Cerebellar nuclear complex (tissue), 1 donor: ENCODE results near the gene PPM1L.

Experiments used
- DNase-seq, 2 experiments: peaks; one replicate each; lab custom pipeline; 2025; lab: John Stamatoyannopoulos, UW

PPM1L gene

DNA sequence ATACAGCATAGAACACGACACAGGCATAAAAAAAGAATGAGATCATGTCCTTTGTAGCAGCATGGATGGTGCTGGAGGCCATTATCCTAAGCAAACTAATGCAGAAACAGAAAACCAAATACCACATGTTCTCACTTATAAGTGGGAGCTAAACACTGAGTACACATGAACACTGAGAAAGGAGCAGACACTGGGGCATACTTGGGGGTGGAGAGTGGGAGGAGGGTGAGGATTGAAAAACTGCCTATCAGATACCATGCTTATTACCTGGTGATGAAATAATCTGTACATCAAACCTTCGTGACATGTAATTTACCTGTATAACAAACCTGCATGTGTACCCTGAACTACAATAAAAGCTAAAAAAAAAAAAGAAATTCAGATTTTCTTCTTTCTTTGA, 100.4 kb downstream of the PPM1L start:
- DNase-seq, result no peak

- no peak for DNase-seq
Measured at GRCh38 chr3:160857476-160858119, 101.6 kb downstream of the PPM1L start.

- no peak for DNase-seq
Measured at GRCh38 chr3:160860346-160860745, 104.3 kb downstream of the PPM1L start.

DNA sequence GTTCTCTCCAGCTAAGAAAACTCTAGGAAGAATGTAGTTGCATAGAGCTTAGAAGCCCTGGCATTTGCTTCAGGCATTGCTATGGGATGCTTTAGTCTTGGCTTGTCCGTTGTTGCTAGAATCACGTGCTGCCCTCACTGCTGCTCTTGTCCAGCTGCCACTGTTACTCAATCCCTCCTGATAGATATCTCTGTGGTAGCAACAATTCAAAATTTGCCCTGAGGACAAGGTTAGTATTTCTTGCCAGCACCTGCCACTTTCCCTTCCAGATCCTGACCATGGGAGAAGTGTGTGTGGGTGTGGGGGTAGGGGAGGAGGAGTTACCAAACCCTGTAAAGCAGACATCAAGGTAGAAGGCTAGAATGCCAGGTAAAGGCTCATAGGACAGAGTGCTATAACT, 113.8 kb downstream of the PPM1L start:
- DNase-seq, result no peak

DNA sequence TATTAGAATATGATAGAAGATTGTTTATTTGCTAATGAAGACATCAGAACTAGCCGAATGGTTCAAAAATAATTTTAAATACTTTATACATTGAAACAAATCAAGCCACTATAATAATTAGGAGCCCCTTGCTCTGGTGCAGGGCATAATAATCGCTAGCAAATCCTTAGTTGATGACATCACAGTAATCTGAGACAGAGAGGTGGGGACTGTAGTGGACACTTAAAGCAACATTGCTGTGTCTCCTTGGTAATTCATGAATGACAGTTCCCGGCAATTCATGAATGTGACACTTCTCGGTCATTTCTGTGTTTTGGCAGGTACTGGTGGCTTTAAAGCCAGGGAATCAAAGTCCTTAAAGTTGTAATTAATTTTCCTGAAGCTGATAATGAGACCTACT, 114.3 kb downstream of the PPM1L start:
- no peak for DNase-seq

GRCh38 chr3:160874736-160875135, 118.7 kb downstream of the PPM1L start:
- no peak for DNase-seq

DNA sequence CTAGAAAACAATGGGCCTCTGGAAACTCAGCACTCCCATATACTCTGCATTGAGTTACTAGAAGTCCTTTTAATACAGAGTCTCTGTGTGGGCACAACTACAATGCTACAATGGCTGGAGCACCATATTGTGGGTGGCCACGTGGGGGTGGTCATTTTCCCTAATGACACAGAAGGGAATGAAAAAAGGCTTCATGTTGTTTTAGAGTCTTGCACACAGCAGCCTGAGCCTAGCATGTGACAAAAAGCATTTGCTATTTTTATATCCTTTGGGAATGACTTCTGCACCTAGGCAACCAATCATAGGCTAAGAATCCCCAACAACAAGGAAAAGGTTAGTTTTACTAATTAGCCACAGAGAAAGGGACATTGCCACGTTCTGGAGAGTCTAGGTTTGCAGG, 120.6 kb downstream of the PPM1L start:
- no peak for DNase-seq

DNA sequence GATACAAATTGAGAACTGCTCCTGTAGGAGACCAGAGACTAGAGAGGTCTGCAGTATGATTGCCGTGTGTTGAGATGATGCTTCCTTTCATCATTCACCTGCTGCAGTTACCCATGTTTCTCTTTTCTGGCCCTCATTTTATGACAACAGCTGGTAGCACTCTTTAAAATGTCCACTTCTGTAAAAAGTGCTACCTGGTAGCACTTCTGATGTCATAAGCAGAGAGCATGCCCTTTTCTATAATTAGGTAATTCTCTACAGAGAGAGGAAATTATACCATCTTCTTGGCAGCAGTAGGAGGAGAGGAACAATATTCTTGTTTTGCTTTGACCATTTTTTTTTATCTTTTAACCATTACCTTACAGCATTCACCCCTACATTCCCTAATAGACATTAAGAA, 123.8 kb downstream of the PPM1L start:
- DNase-seq, result no peak

GRCh38 chr3:160883373-160883772, 127.3 kb downstream of the PPM1L start:
- DNase-seq, result no peak

- no peak for DNase-seq
Measured at GRCh38 chr3:160885791-160886286, 129.8 kb downstream of the PPM1L start.

GRCh38 chr3:160886421-160886820, 130.4 kb downstream of the PPM1L start:
- no peak for DNase-seq

- no peak for DNase-seq
Measured at GRCh38 chr3:160893207-160893606, 137.2 kb downstream of the PPM1L start.

DNA sequence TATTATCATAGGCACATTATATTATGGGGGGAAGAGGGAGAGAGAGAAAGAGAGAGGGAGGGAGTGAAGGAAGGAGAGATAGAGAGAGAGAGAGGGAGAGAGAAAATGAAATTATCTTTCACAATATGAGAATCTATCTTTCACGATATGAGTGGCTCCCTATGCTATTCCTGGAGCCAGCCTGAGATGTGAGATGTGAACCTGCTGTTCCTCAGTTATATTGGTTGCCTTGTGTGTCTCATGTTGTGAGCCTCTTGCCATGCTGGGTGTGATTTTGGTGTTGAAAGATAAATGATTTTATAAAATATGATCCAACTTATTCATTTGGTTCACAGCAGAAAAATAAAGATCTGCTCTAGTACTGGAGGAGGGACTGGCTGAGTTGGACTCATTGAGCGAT, 148.7 kb downstream of the PPM1L start:
- DNase-seq, result no peak

DNA sequence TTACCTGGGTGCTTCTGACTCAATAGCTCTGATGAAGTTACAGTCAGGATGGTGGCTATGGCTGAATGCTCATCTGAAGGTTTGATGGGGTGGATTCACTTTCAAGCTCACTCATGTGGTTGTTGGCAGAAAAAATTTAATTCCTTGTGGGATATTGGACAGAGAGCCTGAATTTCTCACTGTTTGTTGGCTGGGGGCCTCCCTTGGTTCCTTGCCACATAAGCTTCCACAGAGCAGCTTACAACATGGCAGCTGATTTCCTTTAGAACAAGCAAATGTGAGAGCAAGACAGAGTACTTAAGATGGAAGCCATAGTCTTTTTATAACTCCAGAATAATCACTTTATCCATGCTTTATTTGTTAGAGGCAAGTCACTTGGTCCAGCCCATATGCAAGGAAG, 150.6 kb downstream of the PPM1L start:
- no peak for DNase-seq

GRCh38 chr3:160909917-160910316, 153.9 kb downstream of the PPM1L start:
- DNase-seq, result no peak

GRCh38 chr3:160911411-160911810, 155.4 kb downstream of the PPM1L start:
- DNase-seq, result no peak

DNA sequence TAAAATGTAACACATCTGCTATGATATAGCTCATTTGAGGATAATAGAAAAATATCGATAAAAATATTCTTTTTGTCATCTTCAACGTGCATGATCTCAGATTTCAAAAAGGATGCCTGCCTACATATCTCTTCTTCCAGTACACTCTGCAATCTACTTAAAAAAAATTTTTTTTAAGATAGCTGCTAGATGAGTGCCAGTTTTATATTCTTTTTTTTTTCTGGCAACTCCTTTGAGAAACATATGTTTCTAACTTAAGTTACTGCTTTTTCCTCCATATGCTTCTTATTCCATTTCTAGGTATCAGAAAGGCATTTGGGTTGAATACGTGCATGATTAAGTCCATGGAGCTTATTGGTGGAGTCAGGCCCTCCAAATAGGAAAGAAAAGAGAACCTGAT, 160.4 kb downstream of the PPM1L start:
- no peak for DNase-seq

GRCh38 chr3:160919942-160920341, 163.9 kb downstream of the PPM1L start:
- DNase-seq, result no peak

DNA sequence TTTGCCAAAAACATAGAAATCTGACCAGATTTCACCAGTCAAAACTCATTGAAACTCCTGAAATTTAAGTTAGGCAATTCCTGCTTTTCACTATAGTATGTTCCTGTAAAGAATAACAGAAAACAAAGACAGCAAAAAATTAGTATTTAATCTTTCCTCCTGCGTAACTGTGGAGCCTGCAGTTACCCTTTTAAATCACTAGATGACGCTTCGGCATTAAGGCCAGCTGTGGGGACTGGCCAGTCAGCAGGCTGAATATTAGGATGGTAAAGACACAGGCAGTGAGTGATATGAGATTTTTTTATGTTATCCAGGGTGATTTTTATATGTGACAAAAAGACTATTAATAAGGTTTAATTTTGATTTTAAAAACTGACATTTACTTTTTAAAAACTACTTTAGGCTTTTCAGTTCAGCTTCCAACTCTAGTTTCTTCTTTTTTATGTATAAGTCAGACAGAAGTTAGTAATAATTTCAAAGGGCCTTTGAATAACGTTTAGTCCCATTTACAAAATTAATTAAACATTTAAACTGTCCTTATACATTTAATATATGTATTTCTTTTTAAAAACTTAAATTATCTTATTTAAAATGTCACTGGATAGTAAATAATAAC, 165.1 kb downstream of the PPM1L start:
- no peak for DNase-seq

- DNase-seq, result no peak
Measured at GRCh38 chr3:160924776-160925175, 168.7 kb downstream of the PPM1L start.

GRCh38 chr3:160927620-160928019, 171.6 kb downstream of the PPM1L start:
- DNase-seq, result no peak

- DNase-seq, result no peak
Measured at GRCh38 chr3:160928183-160928726, 172.2 kb downstream of the PPM1L start.

- DNase-seq, result no peak
Measured at GRCh38 chr3:160929595-160929994, 173.6 kb downstream of the PPM1L start.

- no peak for DNase-seq
Measured at GRCh38 chr3:160931474-160931873, 175.4 kb downstream of the PPM1L start.
